ENCODE data around the gene RPSA. TPM values are rescaled to one million over a fixed set of nuclear protein-coding genes. Genes with fewer than 3 reads are reported as not detected.
A peak's percentile ranks its signal among the peaks of the same experiment; 100 is the strongest.
"Not testable (repeated sequence)": the region's sequence is repeated elsewhere in the genome, so short reads cannot be mapped to it uniquely, and the experiment has no call there.

The RPSA gene
- total and polyA plus RNA-seq, 2 experiments from 2014 or later, result 406 to 1,590 TPM

- Histone ChIP-seq H3K4me1 (ENCODE audit: insufficient read depth) (peaks cover 10% of the 10 kb centered on the region), H3K27ac (no peak overlapping the region), H3K36me3 (ENCODE audit: low read depth) (peaks cover 46% of the 10 kb centered on the region), H3K9me3 (ENCODE audit: low read depth) (no peaks in the 10 kb centered on the region), H3K4me3 (no peak overlapping the region), H3K9ac (0 out of 2 replicates have a peak overlapping the region, but pooled peaks have one; percentile 10), H2AFZ (no peak overlapping the region), H3F3A (ENCODE audit: insufficient read depth) (peaks cover 72% of the 10 kb centered on the region), H3K27me3 (replicated peaks; ENCODE audit: insufficient read depth) (no peaks in the 10 kb centered on the region), H3K4me2 (ENCODE audit: unreplicated experiment) (no peak overlapping the region), H4K20me1 (ENCODE audit: insufficient read depth) (peaks cover 7% of the 10 kb centered on the region; the same call in 1 of the 2 replicates), H3K79me2 (ENCODE audit: insufficient read depth) (peaks cover 12% of the 10 kb centered on the region), H3K9me2 (ENCODE audit: insufficient read depth) (no peaks in the 10 kb centered on the region)
- in situ Hi-C loops (cut with MboI), result no loop called here
- peak; percentile 29 for DNase-seq
- WGBS, 2 experiments (ENCODE audit: low coverage in 1 of 2, low lambda C conversion rate in 2 of 2, missing lambda C conversion rate in 2 of 2), result 73 to 77% methylated on average over 2 of the region's 2 CpGs
- TF ChIP-seq EZH2 (IDR thresholded peaks at IDR 0.05; ENCODE audit: insufficient read depth, poor library complexity, severe bottlenecking) (no peak), EZH2phosphoT487 (IDR thresholded peaks at IDR 0.05; ENCODE audit: insufficient read depth, low read depth) (no peak)
Measured at GRCh38 chr3:39414421-39414907, 7.9 kb downstream of the RPSA start.

GRCh38 chr3:39415302-39415701 is 8.8 kb downstream of the RPSA start:
- DNase-seq; H2AFZ ChIP-seq; H3K4me1 ChIP-seq (ENCODE audit: insufficient read depth); H3K4me2 ChIP-seq (ENCODE audit: unreplicated experiment); H3K4me3 ChIP-seq; H3K27ac ChIP-seq; H3K9me3 ChIP-seq (ENCODE audit: low read depth); H3K9me2 ChIP-seq (ENCODE audit: insufficient read depth); H4K20me1 ChIP-seq (ENCODE audit: insufficient read depth); H3K9ac ChIP-seq; H3K79me2 ChIP-seq (ENCODE audit: insufficient read depth); in situ Hi-C loops (cut with MboI); H3K27me3 ChIP-seq (replicated peaks; ENCODE audit: insufficient read depth): not testable (repeated sequence)
- Histone ChIP-seq H3F3A (ENCODE audit: insufficient read depth) (peaks cover 64% of the 10 kb centered on the region), H3K36me3 (ENCODE audit: low read depth) (peaks cover 38% of the 10 kb centered on the region)
- 78 to 79% methylated on average over 3 of the region's 3 CpGs for WGBS, 2 experiments (ENCODE audit: low coverage in 1 of 2, low lambda C conversion rate in 2 of 2, missing lambda C conversion rate in 2 of 2)

GRCh38 chr3:39415983-39416382 is 9.5 kb downstream of the RPSA start:
- peaks cover 58% of the 10 kb centered on the region for H3F3A ChIP-seq (ENCODE audit: insufficient read depth)
- no peaks in the 10 kb centered on the region for H3K9me2 ChIP-seq (ENCODE audit: insufficient read depth)
- peaks cover 33% of the 10 kb centered on the region for H3K36me3 ChIP-seq (ENCODE audit: low read depth)
- H3K27ac ChIP-seq, result no peak overlapping the region
- no peak overlapping the region for H3K9ac ChIP-seq
- H3K27me3 ChIP-seq (replicated peaks; ENCODE audit: insufficient read depth), result no peaks in the 10 kb centered on the region
- H3K4me2 ChIP-seq (ENCODE audit: unreplicated experiment), result no peak overlapping the region
- WGBS, 2 experiments (ENCODE audit: low coverage in 1 of 2, low lambda C conversion rate in 2 of 2, missing lambda C conversion rate in 2 of 2), result 94 to 100% methylated on average over 1 of the region's 1 CpG
- in situ Hi-C loops (cut with MboI), result no loop called here
- H3K4me1 ChIP-seq (ENCODE audit: insufficient read depth), result no peaks in the 10 kb centered on the region
- no peaks in the 10 kb centered on the region for H3K9me3 ChIP-seq (ENCODE audit: low read depth)
- no peaks in the 10 kb centered on the region; the same call in 1 of the 2 replicates for H4K20me1 ChIP-seq (ENCODE audit: insufficient read depth)
- no peak overlapping the region for H2AFZ ChIP-seq
- H3K4me3 ChIP-seq, result no peak overlapping the region
- TF ChIP-seq EZH2phosphoT487 (IDR thresholded peaks at IDR 0.05; ENCODE audit: insufficient read depth, low read depth) (no peak), EZH2 (IDR thresholded peaks at IDR 0.05; ENCODE audit: insufficient read depth, poor library complexity, severe bottlenecking) (no peak)
- DNase-seq, result peak; percentile 28
- no peaks in the 10 kb centered on the region for H3K79me2 ChIP-seq (ENCODE audit: insufficient read depth)

- in situ Hi-C loops (cut with MboI); H3K27me3 ChIP-seq (replicated peaks; ENCODE audit: insufficient read depth): not testable (repeated sequence)
- 32 to 44% methylated on average over 3 of the region's 3 CpGs for WGBS, 2 experiments (ENCODE audit: low coverage in 1 of 2, low lambda C conversion rate in 2 of 2, missing lambda C conversion rate in 2 of 2)
Measured at GRCh38 chr3:39416998-39417397, 10.5 kb downstream of the RPSA start.

GRCh38 chr3:39418556-39419225 is 12.2 kb downstream of the RPSA start:
- H3K27ac ChIP-seq; H3K9ac ChIP-seq; H3K27me3 ChIP-seq (replicated peaks; ENCODE audit: insufficient read depth); H3K79me2 ChIP-seq (ENCODE audit: insufficient read depth); H2AFZ ChIP-seq; H3K9me2 ChIP-seq (ENCODE audit: insufficient read depth); H4K20me1 ChIP-seq (ENCODE audit: insufficient read depth); H3K36me3 ChIP-seq (ENCODE audit: low read depth); H3K9me3 ChIP-seq (ENCODE audit: low read depth); in situ Hi-C loops (cut with MboI); H3K4me3 ChIP-seq; H3K4me2 ChIP-seq (ENCODE audit: unreplicated experiment); H3K4me1 ChIP-seq (ENCODE audit: insufficient read depth); DNase-seq: not testable (repeated sequence)
- 54 to 60% methylated on average over 13 to 14 of the region's 14 CpGs for WGBS, 2 experiments (ENCODE audit: low coverage in 1 of 2, low lambda C conversion rate in 2 of 2, missing lambda C conversion rate in 2 of 2)
- peaks cover 31% of the 10 kb centered on the region for H3F3A ChIP-seq (ENCODE audit: insufficient read depth)

More at GRCh38 chr3:39416998-39417397, 10.5 kb downstream of the RPSA start:
- Histone ChIP-seq H3F3A (ENCODE audit: insufficient read depth) (peaks cover 48% of the 10 kb centered on the region), H3K36me3 (ENCODE audit: low read depth) (peaks cover 23% of the 10 kb centered on the region)
- H3K9me2 ChIP-seq (ENCODE audit: insufficient read depth); H3K27ac ChIP-seq; H3K4me2 ChIP-seq (ENCODE audit: unreplicated experiment); H3K9me3 ChIP-seq (ENCODE audit: low read depth); H3K4me1 ChIP-seq (ENCODE audit: insufficient read depth); DNase-seq; H3K4me3 ChIP-seq; H2AFZ ChIP-seq; H3K9ac ChIP-seq; H3K79me2 ChIP-seq (ENCODE audit: insufficient read depth); H4K20me1 ChIP-seq (ENCODE audit: insufficient read depth): not testable (repeated sequence)
